Measurements from ENCODE around the gene KPNB1.
"Not testable (repeated sequence)": the region's sequence is repeated elsewhere in the genome, so short reads cannot be mapped to it uniquely, and the experiment has no call there.

The KPNB1 gene

GRCh38 chr17:47674499-47674898, 24.8 kb downstream of the KPNB1 start:
- no peak for DNase-seq (ENCODE audit: low spot score)
- in situ Hi-C loops (cut with MboI; ENCODE audit: low pct_unique_long_range_greater_than_20kb, low sequenced_read_pairs, unreplicated experiment) = no loop called here
- no peak for TF ChIP-seq CTCF (IDR thresholded peaks at IDR 0.05; ENCODE audit: extremely low read depth, insufficient read depth, missing control alignments)

GRCh38 chr17:47675380-47676198, 25.9 kb downstream of the KPNB1 start:
- in situ Hi-C loops (cut with MboI; ENCODE audit: low pct_unique_long_range_greater_than_20kb, low sequenced_read_pairs, unreplicated experiment) = no loop called here

GRCh38 chr17:47676199-47676472, 26.4 kb downstream of the KPNB1 start:
- in situ Hi-C loops (cut with MboI; ENCODE audit: low pct_unique_long_range_greater_than_20kb, low sequenced_read_pairs, unreplicated experiment) = no loop called here
- no peak for TF ChIP-seq CTCF (IDR thresholded peaks at IDR 0.05; ENCODE audit: extremely low read depth, insufficient read depth, missing control alignments)
- no peak for DNase-seq (ENCODE audit: low spot score)

More at GRCh38 chr17:47675380-47676198, 25.9 kb downstream of the KPNB1 start:
- no peak for DNase-seq (ENCODE audit: low spot score)
- no peak for TF ChIP-seq CTCF (IDR thresholded peaks at IDR 0.05; ENCODE audit: extremely low read depth, insufficient read depth, missing control alignments)

GRCh38 chr17:47676510-47677165, 26.9 kb downstream of the KPNB1 start:
- no peak for DNase-seq (ENCODE audit: low spot score)
- in situ Hi-C loops (cut with MboI; ENCODE audit: low pct_unique_long_range_greater_than_20kb, low sequenced_read_pairs, unreplicated experiment) = no loop called here
- no peak for TF ChIP-seq CTCF (IDR thresholded peaks at IDR 0.05; ENCODE audit: extremely low read depth, insufficient read depth, missing control alignments)

GRCh38 chr17:47678196-47678595, 28.5 kb downstream of the KPNB1 start:
- no peak for DNase-seq (ENCODE audit: low spot score)
- TF ChIP-seq CTCF (IDR thresholded peaks at IDR 0.05; ENCODE audit: extremely low read depth, insufficient read depth, missing control alignments) = no peak
- in situ Hi-C loops (cut with MboI; ENCODE audit: low pct_unique_long_range_greater_than_20kb, low sequenced_read_pairs, unreplicated experiment) = no loop called here

- no peak for DNase-seq (ENCODE audit: low spot score)
- no peak for TF ChIP-seq CTCF (IDR thresholded peaks at IDR 0.05; ENCODE audit: extremely low read depth, insufficient read depth, missing control alignments)
- in situ Hi-C loops (cut with MboI; ENCODE audit: low pct_unique_long_range_greater_than_20kb, low sequenced_read_pairs, unreplicated experiment) = no loop called here
Measured at GRCh38 chr17:47682138-47682537, 32.4 kb downstream of the KPNB1 start.

GRCh38 chr17:47682727-47683126, 33.0 kb downstream of the KPNB1 start:
- DNase-seq (ENCODE audit: low spot score); in situ Hi-C loops (cut with MboI; ENCODE audit: low pct_unique_long_range_greater_than_20kb, low sequenced_read_pairs, unreplicated experiment): not testable (repeated sequence)

All from GM13977 (cell line).